ENCODE measurements around the gene WDFY2. TPM values are rescaled to one million over a fixed set of nuclear protein-coding genes. Genes with fewer than 3 reads are reported as not detected.
A peak's percentile ranks its signal among the peaks of the same experiment; 100 is the strongest.

The WDFY2 gene
- total and polyA plus RNA-seq, 12 donors = 13.2 to 38.6 (median 26.0) TPM

GRCh38 chr13:51681037-51681678 lies 96.9 kb downstream of the WDFY2 start:
- no peak for TF ChIP-seq POLR2A (IDR thresholded peaks at IDR 0.05)
- no peak for TF ChIP-seq CTCF (IDR thresholded peaks at IDR 0.05)
- WGBS, 4 donors = 84 to 92% (median 86%) methylated on average over 6 of the region's 6 CpGs

GRCh38 chr13:51682686-51683085 lies 98.4 kb downstream of the WDFY2 start:
- no peak for DNase-seq
- TF ChIP-seq CTCF (IDR thresholded peaks at IDR 0.05) (no peak), POLR2A (IDR thresholded peaks at IDR 0.05) (no peak)
- 93 to 100% (median 96%) methylated on average over 1 of the region's 1 CpG for WGBS, 4 donors
- intact Hi-C loops (cut with DNase I) = no loop called here
- Histone ChIP-seq H3K9me3 (replicated peaks in 1 of 3) (no peaks in the 10 kb centered on the region), H3K27me3 (no peaks in the 10 kb centered on the region), H3K27ac (no peak overlapping the region), H3K36me3 (replicated peaks in 1 of 2) (no peaks in the 10 kb centered on the region), H3K4me3 (no peak overlapping the region), H3K4me1 (replicated peaks in 1 of 2) (peaks cover 7 to 21% of the 10 kb centered on the region in 2 donors)

More at GRCh38 chr13:51681037-51681678, 96.9 kb downstream of the WDFY2 start:
- H3K4me1 ChIP-seq (replicated peaks in 1 of 2) = peaks cover 7 to 21% of the 10 kb centered on the region in 2 donors
- no peaks in the 10 kb centered on the region for H3K27me3 ChIP-seq
- no peak overlapping the region for H3K4me3 ChIP-seq
- no peak for DNase-seq
- intact Hi-C loops (cut with DNase I) = no loop called here
- no peaks in the 10 kb centered on the region for H3K36me3 ChIP-seq (replicated peaks in 1 of 2)
- H3K9me3 ChIP-seq (replicated peaks in 1 of 3) = no peaks in the 10 kb centered on the region
- peak overlapping the region in 1 of 5 donors; percentile 30 for H3K27ac ChIP-seq

GRCh38 chr13:51683597-51683996 lies 99.3 kb downstream of the WDFY2 start:
- TF ChIP-seq POLR2A (IDR thresholded peaks at IDR 0.05) (no peak), CTCF (IDR thresholded peaks at IDR 0.05) (no peak)
- no peak overlapping the region for H3K27ac ChIP-seq
- no peak overlapping the region for H3K4me3 ChIP-seq
- H3K9me3 ChIP-seq (replicated peaks in 1 of 3) = no peaks in the 10 kb centered on the region
- H3K27me3 ChIP-seq = no peaks in the 10 kb centered on the region
- DNase-seq = no peak
- H3K4me1 ChIP-seq (replicated peaks in 1 of 2) = peaks cover 2 to 15% of the 10 kb centered on the region in 2 donors
- H3K36me3 ChIP-seq (replicated peaks in 1 of 2) = no peaks in the 10 kb centered on the region
- WGBS, 4 donors = 93 to 100% (median 98%) methylated on average over 1 of the region's 1 CpG
- intact Hi-C loops (cut with DNase I) = no loop called here

GRCh38 chr13:51684076-51684475 lies 99.8 kb downstream of the WDFY2 start:
- H3K9me3 ChIP-seq (replicated peaks in 1 of 3) = no peaks in the 10 kb centered on the region
- H3K4me1 ChIP-seq (replicated peaks in 1 of 2) = peaks cover 0 to 12% of the 10 kb centered on the region in 2 donors
- H3K27me3 ChIP-seq = no peaks in the 10 kb centered on the region
- intact Hi-C loops (cut with DNase I) = no loop called here
- no peak overlapping the region for H3K4me3 ChIP-seq
- 81 to 90% (median 84%) methylated on average over 3 of the region's 3 CpGs for WGBS, 4 donors
- no peak for TF ChIP-seq CTCF (IDR thresholded peaks at IDR 0.05)
- no peak for TF ChIP-seq POLR2A (IDR thresholded peaks at IDR 0.05)
- no peaks in the 10 kb centered on the region for H3K36me3 ChIP-seq (replicated peaks in 1 of 2)
- DNase-seq = no peak
- H3K27ac ChIP-seq = no peak overlapping the region
